ENCODE results near the gene DHX36.

Gene DHX36

GRCh38 chr3:154349223-154349622 lies 24.9 kb upstream of the DHX36 start:
- TF ChIP-seq MAX (IDR thresholded peaks at IDR 0.05; ENCODE audit: low read depth, low read length) (no peak), MYC (IDR thresholded peaks at IDR 0.05; ENCODE audit: low read depth, low read length) (no peak), POLR2A (IDR thresholded peaks at IDR 0.05; ENCODE audit: extremely low read depth, insufficient read length) (no peak)
- TF ChIP-seq, protein P1, sequence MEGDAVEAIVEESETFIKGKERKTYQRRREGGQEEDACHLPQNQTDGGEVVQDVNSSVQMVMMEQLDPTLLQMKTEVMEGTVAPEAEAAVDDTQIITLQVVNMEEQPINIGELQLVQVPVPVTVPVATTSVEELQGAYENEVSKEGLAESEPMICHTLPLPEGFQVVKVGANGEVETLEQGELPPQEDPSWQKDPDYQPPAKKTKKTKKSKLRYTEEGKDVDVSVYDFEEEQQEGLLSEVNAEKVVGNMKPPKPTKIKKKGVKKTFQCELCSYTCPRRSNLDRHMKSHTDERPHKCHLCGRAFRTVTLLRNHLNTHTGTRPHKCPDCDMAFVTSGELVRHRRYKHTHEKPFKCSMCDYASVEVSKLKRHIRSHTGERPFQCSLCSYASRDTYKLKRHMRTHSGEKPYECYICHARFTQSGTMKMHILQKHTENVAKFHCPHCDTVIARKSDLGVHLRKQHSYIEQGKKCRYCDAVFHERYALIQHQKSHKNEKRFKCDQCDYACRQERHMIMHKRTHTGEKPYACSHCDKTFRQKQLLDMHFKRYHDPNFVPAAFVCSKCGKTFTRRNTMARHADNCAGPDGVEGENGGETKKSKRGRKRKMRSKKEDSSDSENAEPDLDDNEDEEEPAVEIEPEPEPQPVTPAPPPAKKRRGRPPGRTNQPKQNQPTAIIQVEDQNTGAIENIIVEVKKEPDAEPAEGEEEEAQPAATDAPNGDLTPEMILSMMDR (IDR thresholded peaks at IDR 0.05; ENCODE audit: low read depth, low read length) = no peak

GRCh38 chr3:154345422-154346122 lies 21.3 kb upstream of the DHX36 start:
- no peak for DNase-seq (ENCODE audit: low read depth)
- TF ChIP-seq MYC (IDR thresholded peaks at IDR 0.05; ENCODE audit: low read depth, low read length) (no peak), MAX (IDR thresholded peaks at IDR 0.05; ENCODE audit: low read depth, low read length) (no peak), POLR2A (IDR thresholded peaks at IDR 0.05; ENCODE audit: extremely low read depth, insufficient read length) (no peak)
- TF ChIP-seq, protein P1 (IDR thresholded peaks at IDR 0.05; ENCODE audit: low read depth, low read length) = no peak
- H3K4me3 ChIP-seq (ENCODE audit: low read depth, low read length) = no peak overlapping the region

More at GRCh38 chr3:154349223-154349622, 24.9 kb upstream of the DHX36 start:
- DNase-seq (ENCODE audit: low read depth) = no peak
- no peak overlapping the region for H3K4me3 ChIP-seq (ENCODE audit: low read depth, low read length)

DNA sequence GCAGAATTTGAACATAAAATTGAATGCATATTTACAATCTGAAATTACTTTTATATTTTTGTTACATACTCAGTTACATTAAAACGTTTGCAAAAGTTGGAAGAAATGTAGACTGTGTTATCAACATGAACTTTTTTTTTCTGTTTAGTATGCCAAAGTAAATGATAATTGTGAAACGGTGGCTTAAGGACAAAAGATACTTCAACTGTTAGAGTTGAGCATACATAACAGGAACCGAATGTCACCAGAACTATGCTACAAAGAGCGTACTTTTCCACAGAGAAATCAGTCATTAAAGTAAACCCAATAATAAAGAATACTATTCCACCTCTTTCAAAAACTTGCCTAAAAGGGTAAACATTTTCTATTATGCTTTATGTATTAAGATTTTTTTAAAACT lies 14.3 kb upstream of the DHX36 start:
- no peak overlapping the region for H3K4me3 ChIP-seq (ENCODE audit: low read depth, low read length)
- no peak for DNase-seq (ENCODE audit: low read depth)
- TF ChIP-seq, protein P1 (IDR thresholded peaks at IDR 0.05; ENCODE audit: low read depth, low read length) = no peak
- no peak for TF ChIP-seq POLR2A (IDR thresholded peaks at IDR 0.05; ENCODE audit: extremely low read depth, insufficient read length)

DNA sequence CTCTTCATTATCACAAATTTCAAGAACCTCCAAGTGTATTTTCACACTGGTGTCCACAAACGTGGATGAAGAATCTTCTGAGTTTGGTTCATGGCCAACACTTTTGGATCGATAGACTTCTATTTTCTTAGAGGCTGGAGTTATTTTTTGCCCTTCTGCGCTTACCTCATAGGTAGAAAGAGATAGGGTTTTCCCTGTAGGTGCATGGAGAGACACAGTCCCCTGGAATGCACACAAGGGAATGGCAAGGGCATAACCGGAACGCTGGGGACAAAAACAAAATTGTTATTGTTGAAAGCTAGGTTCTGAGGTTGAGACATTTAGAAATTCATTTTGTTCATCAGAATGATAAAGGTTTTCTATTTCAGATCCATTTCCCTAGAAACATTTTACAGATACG lies 13.7 kb upstream of the DHX36 start:
- TF ChIP-seq, protein P1 (IDR thresholded peaks at IDR 0.05; ENCODE audit: low read depth, low read length) = no peak
- no peak for TF ChIP-seq MYC (IDR thresholded peaks at IDR 0.05; ENCODE audit: low read depth, low read length)
- no peak overlapping the region for H3K4me3 ChIP-seq (ENCODE audit: low read depth, low read length)
- DNase-seq (ENCODE audit: low read depth) = no peak

GRCh38 chr3:154334973-154335420 lies 10.7 kb upstream of the DHX36 start:
- H3K4me3 ChIP-seq (ENCODE audit: low read depth, low read length) = no peak overlapping the region
- TF ChIP-seq POLR2A (IDR thresholded peaks at IDR 0.05; ENCODE audit: extremely low read depth, insufficient read length) (no peak), MYC (IDR thresholded peaks at IDR 0.05; ENCODE audit: low read depth, low read length) (no peak), MAX (IDR thresholded peaks at IDR 0.05; ENCODE audit: low read depth, low read length) (no peak)
- TF ChIP-seq, protein P1 (IDR thresholded peaks at IDR 0.05; ENCODE audit: low read depth, low read length) = no peak
- peak; percentile 24 for DNase-seq (ENCODE audit: low read depth)

DNA sequence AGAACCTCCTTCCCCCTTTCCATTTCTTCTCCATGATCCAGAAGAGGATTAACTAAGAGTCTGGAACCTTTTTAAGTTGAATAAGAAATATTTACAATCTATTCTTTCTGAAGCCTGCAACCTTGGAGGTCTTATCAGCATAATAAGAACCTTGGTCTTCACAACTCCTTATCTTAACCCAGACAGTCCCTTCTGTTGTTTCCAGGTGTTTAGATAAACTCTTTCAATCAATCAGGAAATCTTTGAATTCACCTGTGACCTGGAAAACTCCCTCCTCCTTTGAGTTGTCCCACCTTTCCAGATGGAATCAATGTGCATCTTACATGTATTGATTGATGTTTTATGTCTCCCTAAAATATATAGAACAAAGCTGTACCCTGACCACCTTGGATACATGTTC lies 3.6 kb upstream of the DHX36 start:
- no peak for TF ChIP-seq MYC (IDR thresholded peaks at IDR 0.05; ENCODE audit: low read depth, low read length)
- no peak for TF ChIP-seq POLR2A (IDR thresholded peaks at IDR 0.05; ENCODE audit: extremely low read depth, insufficient read length)
- TF ChIP-seq, protein P1 (IDR thresholded peaks at IDR 0.05; ENCODE audit: low read depth, low read length) = no peak
- no peak for TF ChIP-seq MAX (IDR thresholded peaks at IDR 0.05; ENCODE audit: low read depth, low read length)
- DNase-seq (ENCODE audit: low read depth) = no peak
- H3K4me3 ChIP-seq (ENCODE audit: low read depth, low read length) = no peak overlapping the region

All from NB4 (cell line).